IPS DF 4.7 (cell line): Measurements from ENCODE around the gene VEPH1.

Source experiments
- DNase-seq: peaks from one replicate; pipeline ENCODE4 v3.0.0-alpha.2; 2013; ENCODE audit warnings: low spot score; ENCODE audit errors: extremely low read depth

VEPH1 gene

DNA sequence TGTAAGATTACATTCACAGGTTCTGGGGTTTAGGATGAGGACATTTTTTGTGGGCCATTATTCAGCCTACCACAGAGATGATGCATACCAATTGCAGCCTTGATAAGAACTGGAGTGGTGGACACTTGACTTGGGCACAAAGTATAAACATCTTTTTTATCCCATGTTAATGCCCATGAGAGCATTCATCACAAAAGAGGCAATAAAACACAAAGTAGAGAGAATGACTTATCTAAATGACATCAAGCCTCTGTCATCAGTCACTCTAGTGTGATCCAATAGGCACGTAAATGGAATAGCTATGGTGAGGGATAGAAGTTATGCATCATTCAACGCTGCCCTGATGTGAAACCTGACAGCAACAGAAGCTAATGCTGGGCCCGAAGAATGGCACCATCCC lies 25.8 kb downstream of the VEPH1 start:
- no peak for DNase-seq

- DNase-seq: no peak
Observed at GRCh38 chr3:157475921-157476414, 27.2 kb downstream of the VEPH1 start.

DNA sequence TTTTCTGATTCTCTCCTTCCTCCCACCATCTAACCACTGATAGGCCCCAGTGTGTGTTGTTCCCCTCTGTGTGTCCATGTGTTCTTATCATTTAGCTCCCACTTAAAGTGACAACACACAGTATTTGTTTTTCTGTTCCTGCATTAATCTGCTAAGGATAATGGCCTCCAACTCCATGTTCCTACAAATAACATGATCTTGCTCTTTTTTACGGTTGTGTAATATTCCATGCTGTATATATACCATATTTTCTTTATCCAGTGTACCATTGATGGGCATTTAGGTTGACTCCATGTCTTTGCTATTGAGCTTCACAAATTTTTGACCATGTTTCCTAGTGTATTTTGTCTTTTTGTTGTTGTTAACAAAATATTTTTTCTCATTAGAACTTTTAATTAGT lies 30.6 kb downstream of the VEPH1 start:
- DNase-seq: no peak

- no peak for DNase-seq
Observed at GRCh38 chr3:157471064-157471463, 32.2 kb downstream of the VEPH1 start.

DNA sequence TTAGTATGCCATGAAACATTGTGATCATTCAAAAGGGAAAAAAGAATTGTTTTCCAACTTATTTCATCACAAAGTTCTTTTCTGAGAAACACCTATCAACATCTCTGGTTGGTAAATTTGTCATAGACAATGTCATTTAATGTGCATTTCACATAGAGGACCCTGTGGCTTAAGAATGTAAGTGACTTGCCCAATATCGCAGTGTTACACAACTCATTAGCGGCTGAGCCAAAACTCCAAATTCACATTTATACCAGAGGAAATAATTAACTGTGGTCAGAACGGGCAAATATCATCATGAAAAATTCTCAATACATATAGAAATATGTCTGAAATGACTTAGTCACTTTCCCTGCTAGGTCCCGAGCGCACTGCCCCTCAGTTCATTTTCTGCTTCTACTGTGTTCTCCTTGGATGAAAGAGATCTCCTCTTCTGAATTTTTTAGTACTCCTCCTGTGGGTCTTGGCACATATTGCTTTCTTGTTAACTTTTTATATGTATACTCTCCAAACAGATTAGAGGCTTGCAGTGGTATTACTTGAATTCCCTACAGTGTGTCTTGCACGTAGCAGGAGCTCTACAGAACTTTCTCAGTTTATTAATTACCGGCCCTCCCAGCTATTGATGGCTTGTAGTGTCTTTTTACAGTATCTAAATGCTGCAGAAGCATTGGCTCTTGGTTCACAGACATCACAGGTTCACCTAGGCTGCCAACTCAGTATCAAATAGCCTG lies 33.5 kb downstream of the VEPH1 start:
- no peak for DNase-seq

DNA sequence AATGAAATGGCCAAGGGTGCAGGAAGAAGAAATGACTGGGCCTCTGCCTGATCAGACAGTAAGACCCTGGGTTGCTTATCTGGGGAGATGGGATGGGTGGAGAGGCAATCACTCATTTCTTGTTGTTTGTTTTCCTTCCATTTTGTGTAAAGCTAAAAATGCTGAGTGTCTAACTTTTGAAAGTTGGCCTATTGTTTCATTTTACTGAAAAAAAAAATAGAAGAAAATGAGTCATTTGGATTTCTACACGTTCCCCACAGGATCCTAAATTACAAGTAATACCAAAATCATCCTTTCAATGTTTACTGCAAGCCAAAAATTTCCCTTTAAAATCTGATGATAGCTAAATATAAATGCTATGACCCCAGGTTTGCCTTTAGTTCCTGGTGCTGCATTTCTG lies 36.0 kb downstream of the VEPH1 start:
- no peak for DNase-seq

DNA sequence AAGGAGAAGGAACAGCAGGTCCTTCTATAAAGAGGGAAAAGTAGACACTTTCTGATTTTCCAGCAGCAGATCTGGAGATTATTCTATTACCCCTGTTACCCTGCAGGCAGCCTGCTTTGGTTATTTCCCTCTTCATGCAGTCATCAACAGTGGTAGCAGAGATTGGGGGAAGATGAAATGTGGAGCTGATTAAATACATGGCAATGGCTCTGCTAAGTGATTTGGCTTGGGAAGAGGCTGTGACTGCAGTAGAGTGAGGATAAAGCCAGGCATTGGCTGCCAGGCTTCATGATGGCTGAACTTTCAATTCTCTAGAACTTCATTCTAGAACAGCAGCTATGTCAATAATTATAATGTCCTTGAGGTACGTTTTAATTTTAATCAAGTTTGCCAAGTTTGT lies 37.5 kb downstream of the VEPH1 start:
- no peak for DNase-seq

GRCh38 chr3:157464321-157464720 lies 38.9 kb downstream of the VEPH1 start:
- DNase-seq: no peak

DNA sequence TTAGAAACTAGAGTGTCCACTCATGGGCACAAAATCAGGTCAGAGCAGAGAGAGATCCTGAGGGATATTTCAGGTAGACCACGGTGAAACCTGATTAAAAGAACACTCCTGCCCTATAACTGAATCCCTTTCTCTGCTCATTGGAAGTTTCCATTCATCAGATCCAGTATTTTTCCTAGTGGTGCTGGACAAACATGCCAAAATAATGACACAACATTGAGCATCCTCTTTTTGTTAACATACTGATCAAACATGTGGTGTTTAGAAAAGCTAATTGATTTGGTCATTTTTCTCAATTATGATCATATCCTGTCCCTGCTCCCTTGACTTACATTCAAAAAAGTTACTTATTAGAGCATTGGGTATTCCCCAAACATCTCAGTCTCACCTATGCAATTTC lies 39.4 kb downstream of the VEPH1 start:
- DNase-seq: no peak

DNA sequence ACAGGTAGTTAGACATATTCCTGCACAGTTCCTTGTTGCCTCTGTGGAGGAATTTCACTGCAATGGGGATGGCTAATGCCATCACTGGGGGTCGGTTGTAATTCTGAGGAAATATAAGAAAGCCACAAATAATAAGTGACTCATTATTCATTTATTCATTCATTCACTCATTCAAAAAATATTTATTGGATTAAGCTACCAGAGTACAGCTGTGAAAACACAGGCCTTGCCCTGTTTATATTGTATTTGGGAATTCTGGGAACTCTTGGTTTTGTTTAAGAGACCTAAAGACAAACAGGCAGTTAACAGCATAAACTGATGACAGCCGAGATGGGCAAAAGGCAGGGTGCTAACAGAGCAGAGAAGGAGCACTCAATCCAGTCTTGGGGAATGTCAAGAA lies 43.0 kb downstream of the VEPH1 start:
- DNase-seq: no peak

DNA sequence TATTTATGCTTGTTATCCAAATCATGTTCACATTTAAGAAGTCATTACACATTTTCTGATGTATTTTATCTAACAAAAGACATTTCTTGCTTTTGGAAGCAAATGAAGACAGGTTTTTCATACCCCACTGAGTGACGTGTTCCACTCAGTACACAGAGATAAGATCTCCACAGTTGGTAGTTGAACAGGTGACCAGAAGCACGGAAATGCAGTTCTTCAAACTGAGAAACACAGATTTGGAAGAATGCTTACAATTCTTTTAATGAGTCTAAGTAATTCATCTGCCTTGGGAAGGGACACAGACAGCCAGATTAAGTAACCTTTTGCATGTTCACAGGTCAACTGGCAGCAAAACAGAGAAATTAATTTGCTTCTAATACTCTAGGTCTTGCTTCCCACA lies 43.5 kb downstream of the VEPH1 start:
- DNase-seq: no peak

DNA sequence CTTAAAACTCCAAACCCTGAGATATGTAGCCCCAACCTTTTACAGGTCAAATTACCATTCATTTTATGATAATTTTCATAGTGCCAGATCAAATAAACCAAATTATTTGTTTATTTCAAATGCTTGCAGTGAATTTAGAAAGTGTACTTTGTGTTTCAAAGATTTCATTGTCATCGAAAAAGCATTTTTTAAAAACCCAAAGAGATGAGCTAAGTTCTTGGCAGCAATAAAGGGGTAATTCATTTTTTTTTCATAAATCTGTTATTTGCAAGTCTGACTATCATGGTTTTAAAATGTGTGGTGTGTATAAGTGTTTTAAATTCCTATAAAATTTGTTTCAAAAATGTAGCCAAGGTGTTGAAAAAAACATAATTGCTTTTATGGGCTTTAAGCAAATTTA lies 49.4 kb downstream of the VEPH1 start:
- no peak for DNase-seq

GRCh38 chr3:157452097-157452496 lies 51.1 kb downstream of the VEPH1 start:
- no peak for DNase-seq

DNA sequence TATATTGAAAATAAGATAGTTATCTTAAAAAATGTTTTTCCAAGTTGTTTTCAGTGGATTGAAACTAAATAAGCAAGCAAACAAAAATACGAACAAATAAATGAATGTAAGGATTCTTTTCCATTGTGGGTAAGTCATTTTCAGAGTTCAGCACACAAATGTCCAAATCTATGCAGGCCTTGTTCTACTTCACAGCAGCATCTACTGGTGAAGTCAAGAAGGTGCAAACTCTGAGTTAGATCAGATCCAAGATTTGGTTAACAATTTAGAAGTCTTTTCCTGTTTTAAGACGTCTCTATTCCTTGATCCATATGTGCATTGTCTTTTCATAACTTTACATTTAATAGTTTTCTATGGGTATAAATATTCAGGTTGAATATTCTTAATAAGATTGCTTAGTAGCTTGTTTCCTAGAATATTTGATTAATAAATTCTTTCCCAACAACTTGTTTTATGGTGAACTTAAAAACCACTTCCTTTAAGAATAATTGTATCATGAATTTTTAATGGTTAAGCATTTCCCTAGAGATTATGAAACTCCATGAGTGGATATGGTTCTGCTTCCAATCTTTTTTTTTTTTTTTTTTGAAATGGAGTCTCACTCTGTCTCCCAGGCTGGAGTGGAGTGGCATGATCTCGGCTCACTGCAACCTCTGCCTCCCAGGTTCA lies 56.1 kb downstream of the VEPH1 start:
- no peak for DNase-seq

GRCh38 chr3:157445857-157446256 lies 57.4 kb downstream of the VEPH1 start:
- DNase-seq: no peak

DNA sequence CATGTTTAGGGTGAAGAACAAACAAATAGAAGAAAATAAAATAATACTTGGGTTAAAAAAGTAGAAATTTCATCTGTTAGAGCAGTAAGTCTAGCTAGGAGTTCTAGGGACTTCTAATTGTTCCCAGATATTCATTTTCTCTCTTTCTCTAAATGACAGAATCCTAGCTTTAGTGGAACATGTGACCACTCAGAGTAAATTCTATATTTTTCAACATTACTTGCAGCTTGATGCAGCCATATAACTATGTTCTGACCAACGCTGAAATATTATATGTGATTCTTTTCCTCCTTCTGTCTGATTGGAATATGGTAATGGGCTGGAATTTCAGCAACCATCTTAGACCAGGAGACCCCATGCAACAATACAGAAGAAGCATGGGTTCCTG lies 58.4 kb downstream of the VEPH1 start:
- DNase-seq: no peak

DNA sequence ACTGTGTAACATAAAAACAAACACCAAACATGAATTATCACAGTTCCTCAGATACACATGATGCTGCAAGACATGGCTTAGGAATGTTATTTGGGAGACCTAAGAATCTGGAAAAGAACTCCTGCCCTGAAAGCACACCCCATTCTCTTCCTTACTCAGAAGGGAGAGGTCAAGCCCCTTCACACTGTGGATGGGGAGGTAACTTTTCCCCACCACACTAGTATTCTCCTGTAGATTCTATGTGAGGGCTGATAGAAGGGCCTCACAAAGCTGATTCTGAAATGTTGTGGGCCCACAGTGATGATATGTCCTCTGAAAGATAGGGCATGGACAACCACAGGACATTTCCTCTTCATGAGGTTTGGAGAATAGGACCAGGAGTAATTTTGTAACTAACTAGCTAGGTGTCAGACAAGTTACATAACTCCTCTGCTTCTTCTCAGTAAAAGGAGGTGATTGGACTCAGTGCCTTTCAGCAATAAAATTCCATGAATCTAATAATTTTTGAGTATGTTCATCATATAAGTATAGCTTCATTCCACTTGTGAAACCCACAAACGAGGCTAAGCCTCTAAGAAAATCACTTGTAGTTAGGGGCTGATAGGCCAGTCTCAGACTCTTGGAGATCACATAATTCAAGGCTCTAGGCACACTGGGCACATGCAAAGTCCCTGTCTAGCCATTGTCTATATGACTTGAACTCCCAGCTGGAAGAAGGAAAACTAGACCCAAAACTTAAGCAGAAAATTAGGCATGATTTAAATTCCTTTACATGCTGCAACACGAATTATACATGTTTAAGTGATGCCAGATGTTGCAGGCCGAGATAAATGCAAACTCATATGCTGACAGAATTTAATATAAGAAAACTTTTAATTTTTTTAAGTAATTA lies 59.1 kb downstream of the VEPH1 start:
- no peak for DNase-seq

DNA sequence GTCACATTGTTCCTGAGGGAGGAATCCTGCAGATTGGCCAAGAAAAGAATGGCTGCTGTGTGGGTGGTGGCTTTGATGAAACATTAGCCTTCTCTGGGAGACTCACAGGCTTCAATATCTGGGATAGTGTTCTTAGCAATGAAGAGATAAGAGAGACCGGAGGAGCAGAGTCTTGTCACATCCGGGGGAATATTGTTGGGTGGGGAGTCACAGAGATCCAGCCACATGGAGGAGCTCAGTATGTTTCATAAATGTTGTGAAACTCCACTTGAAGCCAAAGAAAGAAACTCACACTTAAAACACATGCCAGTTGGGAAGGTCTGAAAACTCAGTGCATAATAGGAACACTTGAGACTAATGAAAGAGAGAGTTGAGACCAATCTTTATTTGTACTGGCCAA lies 60.5 kb downstream of the VEPH1 start:
- no peak for DNase-seq

DNA sequence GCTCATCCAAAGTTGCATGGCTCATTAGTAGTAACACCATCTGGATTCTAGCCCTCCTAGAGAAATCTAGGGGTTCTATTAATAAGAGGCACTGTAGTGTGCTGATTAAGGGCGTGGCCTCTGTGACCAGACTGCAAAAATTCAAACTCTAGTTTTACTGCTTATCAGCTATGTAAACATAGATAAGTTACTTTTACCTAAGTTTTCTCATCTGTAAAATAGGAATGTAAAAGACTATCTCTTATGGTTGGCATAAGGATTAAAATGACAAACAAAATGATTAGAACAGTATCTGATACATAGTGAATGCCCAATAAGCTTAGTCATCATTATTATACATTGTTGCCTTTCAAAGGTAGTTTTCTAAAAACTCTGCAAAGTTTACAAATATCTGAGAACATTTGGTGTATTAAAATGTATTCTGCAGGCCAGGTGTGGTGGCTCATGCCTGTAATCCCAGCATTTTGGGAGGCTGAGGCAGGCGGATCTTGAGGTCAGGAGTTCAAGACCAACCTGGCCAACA lies 62.1 kb downstream of the VEPH1 start:
- DNase-seq: no peak

- no peak for DNase-seq
Observed at GRCh38 chr3:157438194-157438730, 65.0 kb downstream of the VEPH1 start.

GRCh38 chr3:157436583-157437291 lies 66.5 kb downstream of the VEPH1 start, which contains the start of gene PTX3:
TSS of gene PTX3 (plus strand) at chr3:157436850. CDS start at chr3:157436934, 84 bp downstream.
- DNase-seq: no peak
